HCEC 1CT (cell line): Measurements from ENCODE around the gene ARHGDIB.

Experiments used
- DNase-seq: peaks from one replicate; pipeline ENCODE4 v3.0.0-alpha.2; 2017

The ARHGDIB gene

DNA sequence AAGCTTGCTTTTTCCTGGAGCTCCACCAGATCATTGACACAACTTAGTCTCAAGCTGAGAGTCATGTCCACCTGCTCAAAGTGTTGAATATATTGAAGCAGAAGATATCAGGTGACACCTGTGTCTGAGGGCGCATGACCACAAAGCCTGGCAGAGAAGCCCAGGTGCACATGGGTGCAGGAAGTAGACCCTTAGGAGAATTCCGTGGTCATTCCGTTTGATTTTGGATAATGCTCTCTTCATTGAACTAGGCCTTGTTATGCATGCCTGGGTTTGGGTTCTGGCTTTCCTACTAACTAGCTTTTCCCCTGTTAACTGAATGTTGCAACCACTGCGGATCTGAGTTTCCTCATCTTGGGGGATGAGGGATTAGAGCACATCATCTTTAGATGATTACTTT lies 7.1 kb downstream of the ARHGDIB start:
- no peak for DNase-seq

GRCh38 chr12:14953752-14954151 lies 7.6 kb downstream of the ARHGDIB start:
- DNase-seq: no peak

- peak; percentile 95 for DNase-seq
Observed at GRCh38 chr12:14952299-14952921, 9.0 kb downstream of the ARHGDIB start.

GRCh38 chr12:14951851-14952250 lies 9.6 kb downstream of the ARHGDIB start:
- DNase-seq: no peak

GRCh38 chr12:14950982-14951746 lies 10.2 kb downstream of the ARHGDIB start:
- DNase-seq: no peak

GRCh38 chr12:14950421-14950820 lies 11.0 kb downstream of the ARHGDIB start:
- DNase-seq: no peak

DNA sequence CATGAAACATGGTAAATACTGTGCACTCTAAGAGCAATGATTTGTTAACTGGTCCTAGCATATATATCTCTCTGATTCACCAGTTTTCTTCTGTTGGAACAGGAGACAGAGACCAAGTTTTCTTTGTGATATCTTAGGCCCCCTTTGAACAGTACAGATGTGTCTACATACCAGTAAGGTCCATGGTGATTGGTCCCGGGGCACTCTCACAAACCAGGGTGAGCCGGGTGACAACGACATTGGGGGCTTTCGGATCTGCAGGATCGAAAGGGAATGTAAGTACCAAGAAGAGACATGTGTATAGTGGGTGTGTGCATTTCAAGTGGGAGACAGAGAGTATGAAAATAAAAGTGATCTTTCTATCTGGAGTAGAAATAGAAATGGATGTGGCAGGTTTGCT lies 11.8 kb downstream of the ARHGDIB start:
- no peak for DNase-seq

DNA sequence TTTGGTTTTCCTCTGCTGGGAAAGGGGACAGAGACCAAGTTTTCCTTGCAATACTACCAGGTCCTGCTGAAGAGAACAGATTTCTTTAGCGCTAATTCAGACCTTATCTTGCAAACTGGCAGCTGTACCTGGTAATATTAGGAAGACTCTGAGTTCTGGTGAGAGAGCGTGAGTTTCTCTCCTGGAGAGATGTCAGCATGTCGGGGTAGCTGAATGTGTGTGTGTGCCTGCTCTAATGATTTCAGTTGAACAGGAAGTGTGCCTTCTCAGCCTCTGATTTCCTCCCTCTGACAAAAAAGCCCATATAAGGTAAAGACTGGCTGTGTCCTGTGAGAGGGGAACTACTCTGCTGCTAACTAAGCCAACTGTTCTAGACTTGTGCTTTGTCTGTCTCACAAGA lies 12.7 kb downstream of the ARHGDIB start:
- peak; percentile 84 for DNase-seq

DNA sequence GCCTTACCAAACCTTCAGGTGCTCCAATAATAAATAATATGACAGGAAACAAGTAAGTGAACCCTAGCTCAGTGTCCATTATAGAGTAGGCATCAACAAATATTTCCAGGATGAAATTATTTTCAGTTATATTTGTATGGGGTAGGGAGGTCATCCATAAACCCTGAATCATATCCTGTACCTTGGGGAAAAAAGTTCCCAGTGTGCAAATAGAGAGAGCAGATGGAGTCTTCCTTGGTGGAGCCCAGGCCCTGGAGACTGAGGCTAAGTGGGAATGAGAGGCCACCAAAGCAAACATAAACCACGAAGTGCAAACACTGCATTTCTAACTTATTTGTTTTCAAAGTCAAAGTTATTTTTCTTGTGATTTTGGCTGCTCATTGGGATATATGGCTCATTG lies 14.5 kb downstream of the ARHGDIB start:
- DNase-seq: peak; percentile 24

DNA sequence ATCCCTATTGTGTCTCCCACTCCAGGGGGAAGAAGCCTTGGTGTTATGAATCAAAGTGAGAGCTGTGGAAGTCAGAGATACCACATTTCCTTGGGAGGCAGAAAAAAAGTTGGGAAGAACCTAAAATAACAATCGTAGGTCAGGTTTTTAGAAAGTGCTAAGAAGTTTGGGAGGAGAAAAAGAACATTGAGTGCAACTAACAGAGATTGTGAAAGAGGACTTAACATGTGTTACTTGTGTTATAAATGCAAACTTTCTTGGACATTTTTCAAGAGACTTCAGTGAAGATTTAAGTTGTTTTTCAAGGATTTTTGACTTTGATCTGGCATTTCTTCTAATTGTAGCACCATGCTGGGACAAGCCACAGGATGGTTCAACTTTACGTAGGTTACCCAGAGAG lies 15.2 kb downstream of the ARHGDIB start:
- DNase-seq: no peak

DNA sequence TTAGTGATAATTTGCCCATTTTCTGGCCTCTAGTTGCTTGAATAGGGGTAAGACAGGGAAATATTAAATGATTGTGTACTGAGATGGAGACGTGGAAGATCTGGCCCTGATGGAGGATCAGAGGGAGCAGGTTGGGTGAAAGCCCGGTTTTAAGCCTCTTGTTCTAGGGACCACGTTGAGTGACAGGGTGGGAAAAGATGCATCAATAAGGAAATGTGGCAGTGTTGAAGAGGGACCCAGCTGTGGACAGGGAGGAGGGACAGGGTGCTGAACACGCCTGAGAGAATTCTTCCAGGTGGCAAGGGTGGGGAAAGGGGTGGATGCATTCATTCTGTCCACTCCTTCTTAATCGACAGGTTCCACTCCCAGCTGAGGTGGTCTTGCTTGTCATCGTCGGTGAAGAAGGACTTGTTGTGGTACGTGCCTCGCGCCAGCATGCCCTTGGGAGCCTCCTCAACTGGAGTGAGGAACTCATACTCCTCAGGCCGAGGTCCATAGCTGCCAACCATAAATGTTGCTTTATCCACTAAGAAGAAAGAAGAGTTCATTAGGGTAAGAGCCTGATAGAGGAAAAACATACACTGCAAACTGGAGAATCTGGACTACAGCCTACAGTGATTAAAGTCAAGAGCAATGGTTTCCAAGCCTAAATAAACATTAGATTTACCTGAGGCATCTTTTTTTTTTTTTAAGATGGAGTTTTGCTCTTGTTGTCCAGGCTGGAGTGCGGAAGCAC lies 19.0 kb downstream of the ARHGDIB start:
- DNase-seq: no peak

- DNase-seq: no peak
Observed at GRCh38 chr12:14941369-14941768, 20.0 kb downstream of the ARHGDIB start.

DNA sequence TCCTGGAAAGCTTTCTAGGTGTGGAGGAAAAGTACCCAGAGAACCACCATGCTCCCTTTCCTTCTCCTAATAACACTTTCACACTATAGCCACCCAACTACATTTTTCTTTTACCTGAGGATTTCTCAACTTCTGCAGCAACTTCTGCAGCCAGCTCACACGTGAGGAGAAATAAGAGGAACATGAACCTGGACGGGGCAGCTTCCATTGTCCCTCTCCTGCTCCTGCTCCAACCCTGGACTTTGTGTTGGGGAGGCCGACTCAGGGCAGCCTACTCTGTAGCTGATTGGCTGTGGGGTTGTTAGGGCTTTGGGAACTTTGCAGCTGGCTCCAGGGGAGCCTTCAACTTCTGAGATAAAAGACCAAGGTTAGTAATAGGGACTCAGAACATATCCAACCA lies 23.1 kb downstream of the ARHGDIB start, which contains the start of gene ERP27:
TSS of gene ERP27 (minus strand) at position 237 of the 400 bp plus-strand sequence. CDS start at position 208, 29 bp downstream.
- DNase-seq: no peak

DNA sequence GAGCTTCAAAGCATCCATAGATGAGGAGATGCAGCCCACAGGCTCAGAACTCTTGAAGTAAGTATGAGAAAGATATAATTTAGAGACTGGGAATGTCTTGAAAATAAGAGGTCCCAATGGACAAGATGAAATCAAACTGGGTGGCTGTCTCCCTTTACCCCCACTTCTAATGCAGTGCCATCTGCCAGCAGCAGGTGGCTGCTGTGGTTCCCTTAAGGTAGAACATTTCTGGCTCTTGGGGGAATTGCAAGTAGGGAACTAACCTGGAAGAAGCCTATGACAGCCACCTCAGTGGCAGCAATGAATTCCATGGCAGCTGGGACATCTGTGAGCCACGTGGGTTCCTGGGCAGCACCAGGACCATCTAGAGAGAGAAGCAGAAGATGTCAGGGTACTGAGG lies 23.7 kb downstream of the ARHGDIB start:
- DNase-seq: no peak

DNA sequence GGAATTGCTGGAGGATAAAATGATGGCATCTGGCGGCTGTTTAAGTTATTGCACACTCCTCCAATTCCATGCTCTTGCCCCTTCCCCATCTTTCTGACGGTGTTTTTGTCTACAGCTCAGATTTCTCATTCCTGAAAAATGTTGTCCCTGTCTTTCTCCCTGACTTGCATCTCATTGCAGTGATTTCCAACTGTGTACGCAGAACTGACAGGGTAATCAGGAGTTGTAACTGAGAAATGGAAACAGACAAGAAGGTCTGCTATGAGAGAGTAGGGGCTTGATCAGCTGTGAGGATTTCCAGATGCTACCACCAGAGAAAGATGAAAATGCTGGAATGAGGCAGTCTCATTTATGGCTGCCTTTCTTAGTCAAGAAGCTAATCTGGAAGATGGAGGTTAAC lies 24.4 kb downstream of the ARHGDIB start:
- DNase-seq: no peak

- no peak for DNase-seq
Observed at GRCh38 chr12:14936224-14936861, 25.1 kb downstream of the ARHGDIB start.

DNA sequence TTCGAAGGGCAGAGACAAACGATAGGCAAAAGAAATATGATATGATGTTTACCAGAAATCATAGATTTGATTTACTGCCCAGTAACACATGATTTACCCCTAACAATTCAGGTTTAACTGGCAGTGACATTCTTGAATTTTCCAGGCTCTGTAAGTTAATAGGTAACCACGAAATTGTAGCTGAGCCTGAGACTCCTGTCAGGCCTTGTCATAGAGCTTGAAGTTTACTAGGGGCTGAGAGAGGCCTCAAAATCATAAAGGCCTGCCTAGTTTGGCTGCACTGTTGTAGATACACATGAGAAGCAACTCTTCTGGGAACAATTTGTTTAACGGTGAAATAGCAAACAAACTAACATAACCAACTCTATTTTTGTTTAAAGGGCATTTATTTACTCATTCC lies 26.4 kb downstream of the ARHGDIB start:
- no peak for DNase-seq

GRCh38 chr12:14934511-14934910 lies 26.9 kb downstream of the ARHGDIB start:
- no peak for DNase-seq

DNA sequence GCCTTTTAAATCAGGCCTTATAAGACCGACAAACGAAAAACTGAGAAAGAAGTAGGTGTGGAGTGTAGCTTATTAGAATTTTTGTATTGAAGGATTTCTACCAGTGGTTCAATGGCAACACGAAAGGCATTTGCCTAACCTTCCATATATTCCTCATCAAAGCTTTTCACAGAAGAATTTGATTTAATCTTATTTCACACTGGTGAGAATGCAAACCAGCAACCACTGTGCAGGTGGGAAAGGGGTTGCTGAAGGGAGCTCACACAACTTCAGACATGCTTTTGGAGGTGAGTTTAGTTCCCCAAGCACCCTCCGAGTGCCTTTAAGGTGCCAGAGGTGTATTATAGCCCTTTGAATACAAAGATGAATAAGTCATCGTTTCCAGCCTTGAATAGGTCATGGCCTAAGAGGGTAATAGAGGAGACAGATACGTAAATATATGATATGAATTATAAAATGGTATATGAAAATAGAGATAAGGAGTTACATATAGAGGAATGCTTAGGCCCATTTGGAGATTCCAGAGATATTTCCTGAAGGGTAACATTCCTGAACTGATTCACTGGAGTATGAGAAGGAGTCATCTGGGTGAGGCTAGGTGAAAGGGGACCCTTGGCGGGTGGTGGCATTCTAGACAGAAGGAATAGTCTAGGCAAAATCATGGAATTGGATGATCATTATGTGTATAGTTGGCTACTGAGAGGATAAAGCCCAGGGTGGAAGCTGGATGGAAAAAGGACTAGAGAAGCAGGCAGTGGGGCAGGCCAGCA lies 29.4 kb downstream of the ARHGDIB start:
- DNase-seq: no peak

DNA sequence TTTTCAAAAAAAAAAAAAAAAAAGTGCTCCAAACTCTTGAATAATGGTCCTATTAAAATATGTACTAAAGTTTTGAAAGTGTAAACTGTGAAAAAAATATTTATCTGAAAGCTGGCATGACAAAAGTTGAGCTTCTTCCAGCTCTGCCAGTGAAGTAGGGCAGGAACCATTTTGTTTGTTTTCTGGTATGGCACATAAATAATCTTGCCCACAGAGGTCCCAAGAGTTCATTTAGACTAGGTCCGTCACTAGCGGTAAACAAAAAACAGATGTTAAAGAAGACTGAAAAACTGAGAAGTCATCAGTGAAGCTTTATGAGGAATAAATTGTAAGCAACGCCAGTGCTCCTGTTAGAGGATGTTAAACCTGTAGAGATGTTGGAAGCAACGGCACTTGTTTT lies 30.0 kb downstream of the ARHGDIB start:
- DNase-seq: no peak

DNA sequence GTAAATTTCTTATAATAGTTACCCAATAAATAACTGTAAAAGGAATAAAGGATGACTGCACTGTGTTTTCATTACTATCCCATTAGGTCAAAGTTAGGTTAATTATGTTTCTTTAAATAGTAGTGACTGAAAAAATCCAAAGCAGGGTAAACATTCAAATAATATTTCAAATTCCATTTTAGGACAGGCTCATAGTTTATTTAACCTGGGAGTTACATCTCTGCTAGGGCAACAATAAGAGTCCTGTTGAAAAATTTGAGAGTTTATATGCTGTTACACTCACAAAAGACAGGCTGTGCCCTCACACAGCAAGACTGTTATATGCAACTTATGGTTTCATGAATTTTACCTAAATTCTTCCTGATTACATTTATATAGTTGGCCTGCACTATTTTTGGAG lies 31.1 kb downstream of the ARHGDIB start:
- no peak for DNase-seq

DNA sequence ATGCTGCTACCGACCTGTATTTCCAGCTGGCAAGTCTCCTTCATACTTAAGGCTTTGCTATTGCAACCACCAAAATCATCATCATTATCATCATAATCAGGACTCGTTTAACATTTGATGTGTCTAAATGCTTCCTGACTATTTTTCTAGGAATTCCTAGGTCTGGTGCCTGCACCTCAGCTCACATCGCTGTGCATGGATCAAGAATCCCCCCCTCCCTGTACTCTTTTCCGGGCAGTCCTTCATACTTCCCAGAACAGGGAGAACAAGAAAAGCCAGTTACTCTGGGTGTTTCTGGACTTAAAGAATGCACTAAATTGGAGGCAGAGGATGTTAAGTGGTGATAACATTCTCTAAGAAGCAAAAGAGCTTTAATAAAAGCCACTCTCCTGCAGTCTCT lies 32.5 kb downstream of the ARHGDIB start:
- no peak for DNase-seq

DNA sequence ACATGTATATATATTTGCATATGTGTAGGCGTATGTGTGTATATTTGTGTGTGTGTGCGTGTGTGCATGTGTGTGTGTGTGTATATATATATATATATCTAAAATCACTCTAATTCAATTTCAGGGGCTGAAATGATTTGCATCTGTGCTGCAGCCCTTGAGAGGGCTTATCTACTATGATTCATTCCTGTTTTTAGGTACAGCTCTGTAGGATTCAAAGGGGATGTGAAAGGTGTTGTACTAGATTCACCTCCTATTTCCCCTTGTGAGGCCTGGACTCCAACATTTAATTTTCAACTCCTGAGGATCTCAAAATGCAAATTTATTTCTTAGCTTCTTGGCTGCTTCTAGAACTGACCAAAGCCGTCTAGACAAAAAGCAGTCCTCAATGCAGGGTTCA lies 34.1 kb downstream of the ARHGDIB start:
- no peak for DNase-seq
